GM23338 (cell line): Measurements from ENCODE around the gene DCDC2. TPM values are rescaled to one million over a fixed set of nuclear protein-coding genes. Genes with fewer than 3 reads are reported as not detected.
A peak's percentile ranks its signal among the peaks of the same experiment; 100 is the strongest.

Experiments
- ATAC-seq: fragments of 200-7000 bp; cut with Tn5 transposase; 3 replicates; pipeline ENCODE4 v1.9.1; 2020
- DNase-seq: peaks from one replicate; pipeline ENCODE4 v3.0.0-alpha.2; 2015; ENCODE audit warnings: low spot score
- H2AFZ ChIP-seq: fragments of 200-600 bp; sonication (generic); 2 replicates; pipeline ENCODE4 v1.8.0; 2016; ENCODE audit warnings: antibody characterized with exemption, mild to moderate bottlenecking, moderate library complexity
- H3F3A ChIP-seq: fragments of 200-600 bp; sonication (generic); replicated peaks from 2 replicates; pipeline ENCODE4 v1.8.0; 2017; ENCODE audit warnings: antibody characterized with exemption, mixed run types, low read depth
- H3K27ac ChIP-seq: fragments of 200-600 bp; sonication (generic); 2 replicates; pipeline ENCODE4 v1.6.1; 2016; ENCODE audit warnings: low read depth
- H3K27me3 ChIP-seq: fragments of 200-600 bp; sonication (generic); 2 replicates; pipeline ENCODE4 v1.8.0; 2016; ENCODE audit warnings: mild to moderate bottlenecking, mixed run types, moderate library complexity; ENCODE audit not compliant: insufficient read depth
- H3K36me3 ChIP-seq: fragments of 200-600 bp; sonication (generic); 2 replicates; pipeline ENCODE4 v1.8.0; 2016; ENCODE audit warnings: mild to moderate bottlenecking; ENCODE audit not compliant: insufficient read depth
- H3K4me1 ChIP-seq: fragments of 200-600 bp; sonication (generic); 2 replicates; pipeline ENCODE4 v1.8.0; 2016; ENCODE audit warnings: mild to moderate bottlenecking, moderate library complexity; ENCODE audit not compliant: insufficient read depth
- H3K4me2 ChIP-seq: fragments of 200-600 bp; sonication (generic); 2 replicates; pipeline ENCODE4 v1.7.1; 2017; ENCODE audit warnings: mixed run types
- H3K4me3 ChIP-seq: fragments of 200-600 bp; sonication (generic); 2 replicates; pipeline ENCODE4 v1.6.1; 2016; ENCODE audit warnings: mixed run types
- H3K79me2 ChIP-seq: fragments of 200-600 bp; sonication (generic); replicated peaks from 2 replicates; pipeline ENCODE4 v1.8.0; 2017; ENCODE audit warnings: mild to moderate bottlenecking; ENCODE audit not compliant: insufficient read depth
- H3K9me2 ChIP-seq: fragments of 200-600 bp; sonication (generic); 2 replicates; pipeline ENCODE4 v1.8.0; 2017; ENCODE audit not compliant: insufficient read depth
- H4K20me1 ChIP-seq: fragments of 200-600 bp; sonication (generic); replicated peaks from 2 replicates; pipeline ENCODE4 v1.8.0; 2017; ENCODE audit warnings: mild to moderate bottlenecking; ENCODE audit not compliant: insufficient read depth
- H3K27ac Mint-ChIP-seq: 2 replicates; pipeline ENCODE4 v1.8.0; 2020; ENCODE audit warnings: inconsistent platforms, mild to moderate bottlenecking, moderate library complexity, mixed read lengths
- H3K27me3 Mint-ChIP-seq: 3 replicates; pipeline ENCODE4 v1.8.0; 2022; ENCODE audit warnings: low read depth, mild to moderate bottlenecking, moderate library complexity, mixed read lengths, inconsistent platforms; ENCODE audit not compliant: insufficient read depth, poor library complexity
- H3K36me3 Mint-ChIP-seq: 3 replicates; pipeline ENCODE4 v1.8.0; 2021; ENCODE audit warnings: low read depth, mild to moderate bottlenecking, inconsistent platforms, moderate library complexity, mixed read lengths
- H3K4me1 Mint-ChIP-seq: 3 replicates; pipeline ENCODE4 v1.8.0; 2020; ENCODE audit warnings: mild to moderate bottlenecking, inconsistent platforms, mixed read lengths
- H3K4me3 Mint-ChIP-seq: 3 replicates; pipeline ENCODE4 v1.8.0; 2021; ENCODE audit warnings: moderate library complexity, mild to moderate bottlenecking, inconsistent platforms, mixed read lengths
- H3K9me3 Mint-ChIP-seq: 3 replicates; pipeline ENCODE4 v1.8.0; 2020; ENCODE audit warnings: moderate library complexity, mild to moderate bottlenecking, inconsistent platforms, mixed read lengths
- EZH2 ChIP-seq: fragments of 200-600 bp; sonication (generic); IDR thresholded peaks from one replicate; pipeline ENCODE4 v1.8.0; 2017; ENCODE audit warnings: antibody characterized with exemption, mild to moderate bottlenecking, low read depth; ENCODE audit not compliant: unreplicated experiment
- STAT1 ChIP-seq: IDR thresholded peaks from one replicate; pipeline ENCODE4 v1.6.1; 2016; ENCODE audit warnings: antibody characterized with exemption; ENCODE audit not compliant: unreplicated experiment
- ZNF462 ChIP-seq: fragments of 250-450 bp; sonication (Bioruptor Pico); IDR thresholded peaks from 2 replicates; pipeline ENCODE4 v1.5.0; 2020; ENCODE audit warnings: mild to moderate bottlenecking, moderate library complexity
- polyA plus RNA-seq: library from polyadenylated mRNA; unstranded; fragments of >200 nt; fragmentation: Nextera tagmentation; extraction: Ambion mirVana; gene quantifications from 2 replicates; pipeline ENCODE4 v1.2.1, GENCODE V29; 2016
- total RNA-seq: library from RNA; depleted of rRNA; stranded (reverse); fragments of >200 nt; shearing (Covaris generic); gene quantifications from 2 replicates; pipeline ENCODE4 v1.2.3, GENCODE V29; 2014
- TF ChIP-seq, protein P1 (sequence below), 2 experiments: fragments of 200-600 bp in 1 of 2; sonication (generic) in 1 of 2; conservative IDR thresholded peaks; 2 replicates each; pipeline versions ENCODE4 v1.5.1 to v1.6.1; 2016 to 2017; ENCODE audit warnings: antibody characterized with exemption in 2 of 2, low read depth in 2 of 2, mild to moderate bottlenecking in 2 of 2, moderate library complexity in 1 of 2

DCDC2 gene
- total and polyA plus RNA-seq, 2 experiments from 2014 or later = 0.59 to 0.79 TPM

DNA sequence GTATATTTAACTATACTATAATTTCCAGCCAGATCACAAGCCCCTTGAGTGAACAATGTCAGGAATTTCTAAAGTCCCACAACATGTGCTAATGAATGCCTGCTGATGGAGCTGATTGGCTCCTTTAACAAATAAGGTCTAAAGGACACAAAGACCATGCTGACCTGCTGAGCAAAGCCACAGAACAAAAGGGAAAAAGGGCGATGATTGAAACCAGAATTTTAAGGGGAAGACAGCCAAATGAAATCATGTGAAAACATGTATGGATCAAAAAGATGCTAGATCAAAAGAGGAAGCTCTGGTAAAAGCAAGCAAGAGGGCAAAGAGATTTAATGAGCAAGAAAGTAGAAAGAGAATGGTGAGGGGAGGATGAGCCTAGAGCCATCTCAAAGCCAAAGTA is 105.6 kb downstream of the DCDC2 start (continued):
- no peak for TF ChIP-seq STAT1
- TF ChIP-seq, protein P1, sequence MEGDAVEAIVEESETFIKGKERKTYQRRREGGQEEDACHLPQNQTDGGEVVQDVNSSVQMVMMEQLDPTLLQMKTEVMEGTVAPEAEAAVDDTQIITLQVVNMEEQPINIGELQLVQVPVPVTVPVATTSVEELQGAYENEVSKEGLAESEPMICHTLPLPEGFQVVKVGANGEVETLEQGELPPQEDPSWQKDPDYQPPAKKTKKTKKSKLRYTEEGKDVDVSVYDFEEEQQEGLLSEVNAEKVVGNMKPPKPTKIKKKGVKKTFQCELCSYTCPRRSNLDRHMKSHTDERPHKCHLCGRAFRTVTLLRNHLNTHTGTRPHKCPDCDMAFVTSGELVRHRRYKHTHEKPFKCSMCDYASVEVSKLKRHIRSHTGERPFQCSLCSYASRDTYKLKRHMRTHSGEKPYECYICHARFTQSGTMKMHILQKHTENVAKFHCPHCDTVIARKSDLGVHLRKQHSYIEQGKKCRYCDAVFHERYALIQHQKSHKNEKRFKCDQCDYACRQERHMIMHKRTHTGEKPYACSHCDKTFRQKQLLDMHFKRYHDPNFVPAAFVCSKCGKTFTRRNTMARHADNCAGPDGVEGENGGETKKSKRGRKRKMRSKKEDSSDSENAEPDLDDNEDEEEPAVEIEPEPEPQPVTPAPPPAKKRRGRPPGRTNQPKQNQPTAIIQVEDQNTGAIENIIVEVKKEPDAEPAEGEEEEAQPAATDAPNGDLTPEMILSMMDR (conservative IDR thresholded peaks at IDR 0.05; ENCODE audit: low read depth in 2 of 2) = no peak

- Mint-ChIP-seq H3K36me3 (peaks cover 8% of the 10 kb centered on the region; the same call in 2 of the 3 replicates), H3K9me3 (peaks cover 9% of the 10 kb centered on the region; the same call in 2 of the 3 replicates), H3K27ac (peak overlapping the region; percentile 32; the same call in 1 of the 2 replicates), H3K4me1 (peaks cover 31% of the 10 kb centered on the region), H3K27me3 (no peaks in the 10 kb centered on the region), H3K4me3 (peak overlapping the region; percentile 21; the same call in 1 of the 3 replicates)
- H3K9me2 ChIP-seq = no peaks in the 10 kb centered on the region
- TF ChIP-seq EZH2 (no peak), ZNF462 (peak; percentile 85)
- H3K4me3 ChIP-seq = no peak overlapping the region
- H2AFZ ChIP-seq = no peak overlapping the region
- ATAC-seq (peak; percentile 96), DNase-seq (peak; percentile 54)
- H3K79me2 ChIP-seq = no peaks in the 10 kb centered on the region
- no peaks in the 10 kb centered on the region for H3F3A ChIP-seq
- no peaks in the 10 kb centered on the region for H3K27me3 ChIP-seq
- no peaks in the 10 kb centered on the region for H3K36me3 ChIP-seq
- H3K4me1 ChIP-seq = peaks cover 20% of the 10 kb centered on the region
- peak overlapping the region; percentile 51 for H3K4me2 ChIP-seq
- H3K27ac ChIP-seq = peak overlapping the region; percentile 35; the same call in 1 of the 2 replicates
- no peaks in the 10 kb centered on the region for H4K20me1 ChIP-seq
Observed at GRCh38 chr6:24251339-24251738, 106.5 kb downstream of the DCDC2 start.
